ENCODE measurements around the gene OR9G4.

OR9G4 gene

DNA sequence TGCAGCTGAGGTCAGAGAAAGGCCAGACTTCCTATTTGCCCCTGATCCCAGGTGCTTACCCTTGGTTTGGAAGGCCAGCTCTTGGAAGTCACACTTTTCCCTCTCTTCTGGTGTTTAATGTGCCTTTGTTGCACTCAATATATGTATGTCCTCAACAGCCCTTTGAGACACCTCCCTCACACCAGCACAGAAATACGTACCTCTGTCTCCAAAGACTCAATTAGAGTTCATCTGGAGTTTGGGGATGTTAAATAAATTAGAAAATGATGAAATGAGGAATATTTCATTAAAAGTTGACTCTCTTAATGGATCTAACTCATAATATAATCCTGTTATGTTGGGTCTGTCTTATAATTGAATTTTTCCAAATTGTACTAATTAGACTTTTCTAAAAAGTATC is at the start of gene OR9G4:
Gene OR9G4 (minus strand): TSS at position 101 of the 400 bp plus-strand sequence. CDS start 4,931 bp downstream, outside the sequence.
- DNase-seq (ENCODE audit: low read depth, low spot score): no peak

DNA sequence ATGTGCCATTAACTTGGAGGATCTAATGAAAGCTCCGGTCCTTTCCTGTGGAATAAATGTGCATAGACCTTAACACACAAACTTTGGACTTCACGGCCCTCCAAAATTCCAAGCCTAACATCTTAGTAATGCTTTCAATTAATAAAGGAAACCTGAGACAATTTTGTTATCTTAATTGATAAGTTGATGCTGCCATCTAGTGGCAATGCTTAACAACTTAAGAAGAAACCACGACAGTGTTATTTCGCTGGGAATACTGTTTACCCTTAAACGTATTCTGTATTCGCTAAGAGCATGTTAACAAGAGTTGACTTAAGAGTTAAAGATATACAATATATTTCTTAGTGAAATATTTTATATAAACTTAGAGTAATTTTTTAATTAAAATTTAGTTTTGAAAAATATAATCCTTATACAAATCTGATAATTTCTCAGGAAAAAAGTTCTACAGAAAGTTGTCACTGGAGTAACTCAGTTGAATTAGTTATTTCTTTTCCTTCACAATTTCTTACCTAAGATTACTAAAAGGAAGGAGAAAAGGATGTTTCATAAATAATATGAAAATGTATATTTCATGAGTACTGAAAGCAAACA is 35.0 kb upstream of the OR9G4 start:
- no peak for DNase-seq (ENCODE audit: low read depth, low spot score)

DNA sequence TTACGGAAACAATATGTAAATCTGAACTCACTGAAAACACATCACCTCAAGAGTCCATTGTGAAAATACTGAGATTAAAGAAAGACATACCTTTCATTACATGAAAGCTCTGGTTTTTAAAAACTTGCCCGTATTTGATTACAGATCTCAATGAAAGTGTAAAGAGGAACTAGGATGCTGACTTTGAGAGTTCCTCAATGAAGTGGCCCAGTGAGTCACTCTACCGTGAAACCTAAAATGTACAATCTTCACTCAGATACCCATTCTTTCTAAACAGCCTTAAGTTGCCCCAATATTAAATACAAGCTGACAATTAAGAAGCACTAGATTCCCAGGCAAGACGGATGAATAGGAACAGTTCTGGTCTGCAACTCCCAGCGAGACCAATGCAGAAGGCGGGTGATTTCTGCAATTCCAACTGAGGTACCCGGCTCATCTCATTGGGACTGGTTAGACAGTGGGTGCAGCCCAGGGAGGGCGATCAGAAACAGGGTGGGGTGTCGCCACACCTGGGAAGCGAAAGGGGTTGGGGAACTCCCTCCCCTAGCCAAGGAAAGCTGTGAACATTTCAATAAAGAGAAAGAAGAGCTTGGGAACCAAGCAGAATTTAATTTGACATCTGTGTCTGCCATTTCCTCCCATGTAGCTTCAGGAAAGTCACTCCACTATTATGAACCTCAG is 33.8 kb upstream of the OR9G4 start:
- no peak for DNase-seq (ENCODE audit: low read depth, low spot score)

DNA sequence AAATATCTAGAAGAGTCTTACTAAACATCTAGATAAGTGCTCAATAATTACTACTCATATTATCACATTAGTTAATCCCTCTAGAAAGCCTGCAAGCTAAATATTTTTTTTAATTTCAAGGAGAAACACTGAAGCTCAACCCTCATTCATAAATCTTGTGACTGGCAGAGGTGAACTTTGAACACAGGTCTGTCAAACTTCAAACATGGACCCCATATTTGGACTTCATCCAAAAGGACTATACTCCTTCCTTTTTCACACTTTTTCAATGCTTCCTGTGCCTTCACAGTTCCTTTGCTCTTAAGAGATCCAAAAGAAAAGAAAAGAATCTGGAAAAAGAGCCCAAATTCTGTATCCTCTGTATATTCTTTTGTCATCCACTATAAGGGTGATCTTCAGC is 28.3 kb upstream of the OR9G4 start:
- no peak for DNase-seq (ENCODE audit: low read depth, low spot score)

DNA sequence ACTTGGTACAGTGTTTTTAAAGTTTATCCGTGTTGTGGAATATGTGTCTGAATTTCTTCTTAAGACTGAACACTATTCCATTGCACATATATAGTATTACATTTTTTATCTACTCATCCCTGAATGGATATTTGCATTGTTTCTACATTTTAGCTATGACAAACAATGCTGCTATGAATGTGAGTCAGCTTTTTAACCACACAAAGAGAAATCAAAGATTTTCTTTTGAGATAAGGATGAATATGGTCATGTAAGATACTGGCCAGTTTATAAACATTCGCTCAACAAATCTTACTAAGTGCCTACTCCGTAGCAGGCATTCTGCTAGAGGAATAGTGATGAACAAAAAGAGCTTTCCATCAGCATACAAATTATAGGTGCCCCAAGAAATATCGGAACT is 16.5 kb upstream of the OR9G4 start:
- no peak for DNase-seq (ENCODE audit: low read depth, low spot score)

DNA sequence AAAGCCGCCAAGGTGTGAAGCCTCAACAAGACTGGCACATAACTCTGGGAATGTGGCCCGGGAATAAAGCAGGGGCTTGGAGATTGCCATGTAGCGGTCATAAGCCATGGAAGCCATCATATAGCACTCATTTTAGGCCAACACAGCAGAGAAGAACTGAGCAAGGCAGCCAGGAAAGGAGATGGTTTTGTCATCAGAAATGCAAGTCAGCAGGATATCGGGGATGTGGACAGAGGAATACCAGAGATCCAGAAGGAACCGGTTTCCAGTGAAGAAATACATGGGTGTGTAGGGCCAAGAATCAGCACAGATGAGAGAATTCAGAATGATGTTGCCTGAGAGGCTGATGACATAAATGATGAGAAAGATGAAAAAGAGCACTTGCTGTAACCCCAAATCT is 3.0 kb upstream of the OR9G4 start:
- no peak for DNase-seq (ENCODE audit: low read depth, low spot score)

DNA sequence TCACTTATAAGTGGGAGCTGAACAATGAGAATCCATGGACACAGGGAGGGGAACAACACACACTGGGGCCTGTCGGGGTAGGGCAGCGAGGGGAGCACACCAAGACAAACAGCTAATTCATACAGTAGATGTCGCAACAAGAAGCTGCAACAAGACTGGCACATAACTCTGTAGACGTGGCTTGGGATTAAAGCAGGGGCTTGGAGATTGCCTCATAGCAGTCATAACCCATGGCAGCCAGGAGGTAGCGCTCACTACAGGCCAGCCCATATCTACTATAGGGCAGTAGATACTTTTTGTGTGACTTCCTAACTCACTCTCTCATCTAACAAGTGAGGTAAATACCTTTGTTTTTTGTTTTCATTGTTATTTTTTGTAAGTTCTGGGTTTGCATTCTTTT is 1.7 kb upstream of the OR9G4 start:
- DNase-seq (ENCODE audit: low read depth, low spot score): no peak

DNA sequence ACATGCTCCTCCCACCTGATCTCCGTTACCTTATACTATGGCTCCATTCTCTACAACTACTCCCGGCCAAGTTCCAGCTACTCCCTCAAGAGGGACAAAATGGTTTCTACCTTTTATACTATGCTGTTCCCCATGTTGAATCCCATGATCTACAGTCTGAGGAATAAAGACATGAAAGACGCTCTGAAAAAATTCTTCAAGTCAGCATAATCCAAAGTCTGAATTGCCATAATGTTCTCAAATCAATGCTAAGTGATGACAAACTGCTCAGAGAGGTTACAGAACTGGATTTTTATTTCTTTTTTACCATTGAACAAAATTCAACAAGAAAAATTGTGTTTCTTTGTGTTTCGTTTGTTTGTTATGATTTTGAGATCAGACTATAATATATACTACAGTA is 7.6 kb downstream of the OR9G4 start:
- no peak for DNase-seq (ENCODE audit: low read depth, low spot score)

DNA sequence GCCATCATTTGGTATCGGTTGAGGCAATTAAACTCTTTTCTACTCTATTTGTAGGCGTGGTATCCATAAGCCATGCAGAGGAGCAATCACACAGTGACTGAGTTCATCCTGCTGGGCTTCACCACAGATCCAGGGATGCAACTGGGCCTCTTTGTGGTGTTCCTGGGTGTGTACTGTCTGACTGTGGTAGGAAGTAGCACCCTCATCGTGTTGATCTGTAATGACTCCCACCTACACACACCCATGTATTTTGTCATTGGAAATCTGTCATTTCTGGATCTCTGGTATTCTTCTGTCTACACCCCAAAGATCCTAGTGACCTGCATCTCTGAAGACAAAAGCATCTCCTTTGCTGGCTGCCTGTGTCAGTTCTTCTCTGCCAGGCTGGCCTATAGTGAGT is 8.4 kb downstream of the OR9G4 start:
- no peak for DNase-seq (ENCODE audit: low read depth, low spot score)

DNA sequence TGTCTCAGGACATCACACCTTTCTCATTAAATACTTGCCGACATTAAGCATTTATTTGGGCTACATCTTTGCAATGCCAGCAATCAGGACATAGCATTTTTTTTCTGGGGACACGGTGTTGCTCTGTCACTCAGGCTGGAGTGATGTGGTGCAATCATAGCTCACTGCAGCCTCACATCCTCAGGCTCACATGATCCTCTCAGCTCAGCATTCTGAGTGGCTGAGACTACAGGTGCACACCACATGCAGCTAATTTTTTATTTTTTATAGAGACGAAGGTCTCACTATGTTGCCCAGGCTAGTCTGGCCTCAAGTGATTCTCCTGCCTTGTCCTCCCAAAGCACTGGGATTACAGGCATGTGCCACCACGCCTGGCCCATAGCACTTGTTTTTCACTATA is 28.0 kb downstream of the OR9G4 start:
- DNase-seq (ENCODE audit: low read depth, low spot score): no peak

DNA sequence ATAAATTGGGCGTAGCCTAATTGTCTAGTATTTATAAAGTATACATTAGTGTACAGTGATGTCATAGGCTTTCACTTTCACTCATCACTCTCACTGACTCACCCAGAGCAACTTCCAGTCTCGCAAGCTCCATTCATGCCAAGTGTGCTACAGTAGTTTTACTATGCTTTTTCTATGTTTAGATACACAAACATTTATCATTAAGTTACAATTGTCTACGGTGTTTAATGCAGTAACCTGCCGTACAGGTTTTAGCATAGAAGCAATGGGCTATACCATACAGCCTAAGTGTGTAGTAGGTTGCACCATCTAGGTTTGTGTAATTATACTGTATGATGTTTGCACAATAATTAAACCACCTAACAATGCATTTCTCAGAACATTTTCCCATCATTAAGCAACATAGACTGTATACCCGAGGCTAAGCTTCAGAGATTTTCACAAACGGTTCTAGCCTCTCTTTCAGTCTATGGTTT is 32.1 kb downstream of the OR9G4 start:
- no peak for DNase-seq (ENCODE audit: low read depth, low spot score)

DNA sequence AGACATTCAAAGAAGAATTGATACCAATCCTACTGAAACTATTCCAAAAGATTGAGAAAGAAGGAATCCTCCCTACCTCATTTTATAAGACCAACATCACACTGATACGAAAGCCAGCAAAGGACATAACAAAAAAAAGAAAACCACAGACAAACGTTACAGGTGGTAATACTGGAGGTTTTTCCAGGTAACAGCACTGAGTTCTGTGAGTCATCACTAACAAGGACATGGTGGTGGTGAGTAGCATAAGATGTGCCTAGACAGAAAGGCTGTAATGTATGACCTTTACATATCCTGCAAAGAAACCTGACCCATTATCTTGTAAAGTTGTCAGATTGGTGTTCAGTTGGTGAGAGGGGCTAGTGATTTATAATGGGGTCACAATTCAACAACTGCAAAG is 34.3 kb downstream of the OR9G4 start:
- DNase-seq (ENCODE audit: low read depth, low spot score): no peak

DNA sequence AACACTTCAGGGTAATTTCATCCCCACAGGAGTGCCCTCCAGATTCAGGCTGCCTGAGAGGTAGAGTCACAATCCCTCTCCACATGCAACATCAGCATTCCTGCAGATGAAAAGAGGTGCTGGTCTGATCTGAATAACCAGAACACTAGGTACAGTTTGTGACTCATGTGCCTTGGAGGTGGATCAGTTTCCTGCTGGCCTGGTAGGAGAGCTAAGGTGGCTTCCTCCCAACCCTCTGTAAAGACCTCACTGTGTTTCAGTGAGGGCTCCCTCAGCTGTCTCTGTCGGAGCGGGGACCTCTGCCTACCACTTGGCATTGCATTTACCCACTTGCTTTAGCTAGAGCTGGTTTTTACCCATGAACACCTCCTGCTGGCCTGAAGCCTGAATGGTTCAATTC is 42.0 kb downstream of the OR9G4 start:
- DNase-seq (ENCODE audit: low read depth, low spot score): no peak

DNA sequence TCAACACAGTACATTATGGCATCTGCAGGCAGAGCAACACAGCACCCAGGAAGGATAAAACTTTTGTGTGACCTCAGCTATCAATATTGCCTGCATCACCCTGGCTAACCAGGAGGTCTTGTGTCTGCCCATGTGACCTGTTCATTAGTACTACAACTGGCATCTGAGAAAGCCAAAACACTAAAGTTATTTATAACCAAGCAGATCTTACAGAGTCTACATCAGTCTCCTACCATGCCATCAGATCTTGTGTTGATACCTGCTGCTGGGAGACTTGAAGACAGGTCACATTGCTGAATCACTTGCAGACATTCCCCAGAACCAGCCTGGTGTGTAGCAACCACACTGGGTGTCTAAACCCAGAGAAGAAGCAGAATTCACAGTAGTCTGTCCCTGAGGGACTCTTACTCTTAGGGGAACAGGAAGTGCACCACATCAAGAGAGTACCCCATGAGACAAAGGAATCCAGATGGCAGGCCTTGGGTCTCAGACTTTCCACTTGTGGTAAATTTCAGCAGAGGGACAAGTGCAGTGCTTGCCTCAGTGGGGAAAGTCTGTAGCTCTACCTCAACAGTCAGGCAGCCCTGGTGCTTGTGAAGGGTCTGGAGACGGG is 42.6 kb downstream of the OR9G4 start:
- no peak for DNase-seq (ENCODE audit: low read depth, low spot score)

DNA sequence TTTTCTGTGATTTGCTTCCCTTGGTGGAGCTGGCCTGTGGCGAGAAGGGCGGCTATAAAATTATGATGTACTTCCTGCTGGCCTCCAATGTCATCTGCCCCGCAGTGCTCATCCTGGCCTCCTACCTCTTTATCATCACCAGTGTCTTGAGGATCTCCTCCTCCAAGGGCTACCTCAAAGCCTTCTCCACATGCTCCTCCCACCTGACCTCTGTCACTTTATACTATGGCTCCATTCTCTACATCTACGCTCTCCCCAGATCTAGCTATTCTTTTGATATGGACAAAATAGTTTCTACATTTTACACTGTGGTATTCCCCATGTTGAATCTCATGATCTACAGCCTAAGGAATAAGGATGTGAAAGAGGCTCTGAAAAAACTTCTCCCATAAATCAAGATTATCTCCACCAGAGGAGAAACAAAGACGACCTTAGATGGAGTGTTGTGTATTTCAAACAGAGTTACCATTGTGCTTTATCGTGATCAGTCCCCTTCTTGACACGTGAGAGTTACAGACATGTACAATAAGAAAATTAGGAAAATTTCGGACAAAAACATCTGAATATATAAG is 47.5 kb downstream of the OR9G4 start:
- no peak for DNase-seq (ENCODE audit: low read depth, low spot score)

DNA sequence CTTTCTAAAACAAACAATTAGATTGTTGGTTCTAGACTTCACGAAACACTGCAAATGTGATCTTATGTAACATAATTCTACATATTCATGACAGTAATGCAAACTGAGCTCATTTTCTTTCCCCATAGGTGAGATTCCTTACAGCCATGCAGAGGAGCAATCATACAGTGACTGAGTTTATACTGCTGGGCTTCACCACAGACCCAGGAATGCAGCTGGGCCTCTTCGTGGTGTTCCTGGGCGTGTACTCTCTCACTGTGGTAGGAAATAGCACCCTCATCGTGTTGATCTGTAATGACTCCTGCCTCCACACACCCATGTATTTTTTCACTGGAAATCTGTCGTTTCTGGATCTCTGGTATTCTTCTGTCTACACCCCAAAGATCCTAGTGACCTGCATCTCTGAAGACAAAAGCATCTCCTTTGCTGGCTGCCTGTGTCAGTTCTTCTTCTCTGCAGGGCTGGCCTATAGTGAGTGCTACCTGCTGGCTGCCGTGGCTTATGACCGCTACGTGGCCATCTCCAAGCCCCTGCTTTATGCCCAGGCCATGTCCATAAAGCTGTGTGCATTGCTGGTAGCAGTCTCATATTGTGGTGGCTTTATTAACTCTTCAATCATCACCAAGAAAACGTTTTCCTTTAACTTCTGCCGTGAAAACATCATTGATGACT is 48.1 kb downstream of the OR9G4 start:
- DNase-seq (ENCODE audit: low read depth, low spot score): no peak

DNA sequence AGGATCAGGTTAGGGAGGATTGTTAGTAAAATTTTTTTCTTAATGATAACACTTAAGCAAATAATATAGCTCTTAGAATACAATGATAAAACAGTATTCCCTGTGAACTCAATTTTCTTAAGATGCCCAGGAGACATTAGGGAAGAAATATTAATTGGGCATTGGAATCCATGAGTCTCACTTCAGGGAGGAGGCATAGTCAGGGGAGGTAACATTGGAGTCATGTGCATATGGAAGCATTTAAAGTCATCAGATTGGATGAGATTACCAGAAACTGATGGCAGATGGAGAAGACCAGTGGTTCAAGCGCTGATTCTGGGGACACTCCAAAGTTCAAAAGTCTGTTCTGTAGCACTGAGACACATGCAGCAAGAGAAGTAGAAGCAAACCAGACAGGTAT is 49.7 kb downstream of the OR9G4 start, which contains the start of gene OR9G1:
Gene OR9G1 (plus strand): TSS at position 301 of the 400 bp plus-strand sequence. CDS start 1,293 bp downstream, outside the sequence.
- no peak for DNase-seq (ENCODE audit: low read depth, low spot score)

DNA sequence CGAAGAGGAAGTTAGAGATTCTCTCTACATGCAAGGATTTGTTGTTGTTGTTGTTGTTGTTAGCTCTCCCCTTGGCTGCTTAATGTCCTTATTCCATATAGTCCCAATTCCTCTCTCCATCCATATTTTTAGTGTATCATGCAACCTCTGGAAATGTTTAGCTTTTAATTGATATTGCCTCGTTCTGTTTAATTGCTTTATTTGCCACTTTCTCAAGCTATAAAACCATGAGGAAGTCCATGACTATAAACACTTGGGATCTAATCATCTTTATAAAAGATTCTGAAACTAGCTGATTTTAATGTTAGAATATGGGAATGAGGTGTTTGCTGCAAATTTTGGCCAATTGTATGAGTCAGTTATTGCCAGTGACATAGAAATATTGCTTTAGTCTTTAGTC is 55.1 kb downstream of the OR9G4 start:
- no peak for DNase-seq (ENCODE audit: low read depth, low spot score)
